Stomach (tissue), 4 donors: ENCODE data around the gene ATXN7L3.

Experiments
- POLR2A ChIP-seq, 4 donors: fragments of 450-650 bp; IDR thresholded peaks; one replicate each; pipeline ENCODE4 v1.6.1; 2016; ENCODE audit warnings: antibody characterized with exemption in 4 of 4, control low read depth in 2 of 4, mild to moderate bottlenecking in 1 of 4, moderate library complexity in 1 of 4
- TF ChIP-seq, protein P1 (sequence below), 7 experiments: fragments of 450-650 bp in 4 of 7; fragments of 200-600 bp in 3 of 7; sonication (generic) in 3 of 7; IDR thresholded peaks; one replicate each; pipeline ENCODE4 v1.5.1; 2016 to 2019; ENCODE audit warnings: antibody characterized with exemption in 7 of 7, control low read depth in 2 of 7, mild to moderate bottlenecking in 1 of 7

DNA sequence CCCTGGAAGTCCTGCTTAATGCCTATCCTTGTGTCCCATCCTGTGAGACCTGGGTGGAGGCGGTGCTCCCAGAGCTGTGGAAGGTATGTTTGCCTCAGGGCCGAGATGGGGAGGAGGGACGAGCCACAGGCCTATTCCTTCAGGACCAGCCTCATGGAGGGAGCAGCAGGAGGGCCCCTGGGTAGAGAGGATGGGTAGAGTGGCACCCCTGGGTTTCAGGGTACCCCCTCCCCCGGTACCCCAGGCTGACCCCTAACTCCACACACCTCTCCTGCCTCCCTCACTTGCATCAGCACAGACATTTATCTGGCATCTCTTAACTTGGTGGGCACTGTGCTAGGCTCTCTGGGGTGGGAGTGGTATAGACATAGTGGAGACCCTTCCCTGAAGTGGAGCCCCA, 22.0 kb downstream of the ATXN7L3 start:
- TF ChIP-seq, protein P1, sequence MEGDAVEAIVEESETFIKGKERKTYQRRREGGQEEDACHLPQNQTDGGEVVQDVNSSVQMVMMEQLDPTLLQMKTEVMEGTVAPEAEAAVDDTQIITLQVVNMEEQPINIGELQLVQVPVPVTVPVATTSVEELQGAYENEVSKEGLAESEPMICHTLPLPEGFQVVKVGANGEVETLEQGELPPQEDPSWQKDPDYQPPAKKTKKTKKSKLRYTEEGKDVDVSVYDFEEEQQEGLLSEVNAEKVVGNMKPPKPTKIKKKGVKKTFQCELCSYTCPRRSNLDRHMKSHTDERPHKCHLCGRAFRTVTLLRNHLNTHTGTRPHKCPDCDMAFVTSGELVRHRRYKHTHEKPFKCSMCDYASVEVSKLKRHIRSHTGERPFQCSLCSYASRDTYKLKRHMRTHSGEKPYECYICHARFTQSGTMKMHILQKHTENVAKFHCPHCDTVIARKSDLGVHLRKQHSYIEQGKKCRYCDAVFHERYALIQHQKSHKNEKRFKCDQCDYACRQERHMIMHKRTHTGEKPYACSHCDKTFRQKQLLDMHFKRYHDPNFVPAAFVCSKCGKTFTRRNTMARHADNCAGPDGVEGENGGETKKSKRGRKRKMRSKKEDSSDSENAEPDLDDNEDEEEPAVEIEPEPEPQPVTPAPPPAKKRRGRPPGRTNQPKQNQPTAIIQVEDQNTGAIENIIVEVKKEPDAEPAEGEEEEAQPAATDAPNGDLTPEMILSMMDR (IDR thresholded peaks at IDR 0.05): no peak
- no peak for TF ChIP-seq POLR2A (IDR thresholded peaks at IDR 0.05)
